GM23338 (cell line): Measurements from ENCODE around the gene GSDME. TPM values are rescaled to one million over a fixed set of nuclear protein-coding genes. Genes with fewer than 3 reads are reported as not detected.

ENCODE experiments used
- ATAC-seq: fragments of 200-7000 bp; cut with Tn5 transposase; 3 replicates; pipeline ENCODE4 v1.9.1; 2020
- DNase-seq: peaks from one replicate; pipeline ENCODE4 v3.0.0-alpha.2; 2015; ENCODE audit warnings: low spot score
- H2AFZ ChIP-seq: fragments of 200-600 bp; sonication (generic); 2 replicates; pipeline ENCODE4 v1.8.0; 2016; ENCODE audit warnings: antibody characterized with exemption, mild to moderate bottlenecking, moderate library complexity
- H3F3A ChIP-seq: fragments of 200-600 bp; sonication (generic); replicated peaks from 2 replicates; pipeline ENCODE4 v1.8.0; 2017; ENCODE audit warnings: antibody characterized with exemption, mixed run types, low read depth
- H3K27ac ChIP-seq: fragments of 200-600 bp; sonication (generic); 2 replicates; pipeline ENCODE4 v1.6.1; 2016; ENCODE audit warnings: low read depth
- H3K27me3 ChIP-seq: fragments of 200-600 bp; sonication (generic); 2 replicates; pipeline ENCODE4 v1.8.0; 2016; ENCODE audit warnings: mild to moderate bottlenecking, mixed run types, moderate library complexity; ENCODE audit not compliant: insufficient read depth
- H3K36me3 ChIP-seq: fragments of 200-600 bp; sonication (generic); 2 replicates; pipeline ENCODE4 v1.8.0; 2016; ENCODE audit warnings: mild to moderate bottlenecking; ENCODE audit not compliant: insufficient read depth
- H3K4me1 ChIP-seq: fragments of 200-600 bp; sonication (generic); 2 replicates; pipeline ENCODE4 v1.8.0; 2016; ENCODE audit warnings: mild to moderate bottlenecking, moderate library complexity; ENCODE audit not compliant: insufficient read depth
- H3K4me2 ChIP-seq: fragments of 200-600 bp; sonication (generic); 2 replicates; pipeline ENCODE4 v1.7.1; 2017; ENCODE audit warnings: mixed run types
- H3K4me3 ChIP-seq: fragments of 200-600 bp; sonication (generic); 2 replicates; pipeline ENCODE4 v1.6.1; 2016; ENCODE audit warnings: mixed run types
- H3K79me2 ChIP-seq: fragments of 200-600 bp; sonication (generic); replicated peaks from 2 replicates; pipeline ENCODE4 v1.8.0; 2017; ENCODE audit warnings: mild to moderate bottlenecking; ENCODE audit not compliant: insufficient read depth
- H3K9me2 ChIP-seq: fragments of 200-600 bp; sonication (generic); 2 replicates; pipeline ENCODE4 v1.8.0; 2017; ENCODE audit not compliant: insufficient read depth
- H4K20me1 ChIP-seq: fragments of 200-600 bp; sonication (generic); replicated peaks from 2 replicates; pipeline ENCODE4 v1.8.0; 2017; ENCODE audit warnings: mild to moderate bottlenecking; ENCODE audit not compliant: insufficient read depth
- H3K27ac Mint-ChIP-seq: 2 replicates; pipeline ENCODE4 v1.8.0; 2020; ENCODE audit warnings: inconsistent platforms, mild to moderate bottlenecking, moderate library complexity, mixed read lengths
- H3K27me3 Mint-ChIP-seq: 3 replicates; pipeline ENCODE4 v1.8.0; 2022; ENCODE audit warnings: low read depth, mild to moderate bottlenecking, moderate library complexity, mixed read lengths, inconsistent platforms; ENCODE audit not compliant: insufficient read depth, poor library complexity
- H3K36me3 Mint-ChIP-seq: 3 replicates; pipeline ENCODE4 v1.8.0; 2021; ENCODE audit warnings: low read depth, mild to moderate bottlenecking, inconsistent platforms, moderate library complexity, mixed read lengths
- H3K4me1 Mint-ChIP-seq: 3 replicates; pipeline ENCODE4 v1.8.0; 2020; ENCODE audit warnings: mild to moderate bottlenecking, inconsistent platforms, mixed read lengths
- H3K4me3 Mint-ChIP-seq: 3 replicates; pipeline ENCODE4 v1.8.0; 2021; ENCODE audit warnings: moderate library complexity, mild to moderate bottlenecking, inconsistent platforms, mixed read lengths
- H3K9me3 Mint-ChIP-seq: 3 replicates; pipeline ENCODE4 v1.8.0; 2020; ENCODE audit warnings: moderate library complexity, mild to moderate bottlenecking, inconsistent platforms, mixed read lengths
- CREB1 ChIP-seq: fragments of 250-450 bp; sonication (Bioruptor Pico); IDR thresholded peaks from 2 replicates; pipeline ENCODE4 v1.5.0; 2020; ENCODE audit warnings: low read depth, mild to moderate bottlenecking, moderate library complexity
- CTCF ChIP-seq, 2 experiments: fragments of 200-600 bp in 1 of 2; sonication (generic) in 1 of 2; conservative IDR thresholded peaks; 2 replicates each; pipeline versions ENCODE4 v1.5.1 to v1.6.1; 2016 to 2017; ENCODE audit warnings: antibody characterized with exemption in 2 of 2, low read depth in 2 of 2, mild to moderate bottlenecking in 2 of 2, moderate library complexity in 1 of 2
- EZH2 ChIP-seq: fragments of 200-600 bp; sonication (generic); IDR thresholded peaks from one replicate; pipeline ENCODE4 v1.8.0; 2017; ENCODE audit warnings: antibody characterized with exemption, mild to moderate bottlenecking, low read depth; ENCODE audit not compliant: unreplicated experiment
- JUNB ChIP-seq: IDR thresholded peaks from one replicate; pipeline ENCODE4 v1.6.1; 2016; ENCODE audit warnings: antibody characterized with exemption; ENCODE audit not compliant: unreplicated experiment
- NANOG ChIP-seq: IDR thresholded peaks from 2 replicates; pipeline ENCODE4 v1.6.1; 2016; ENCODE audit warnings: antibody characterized with exemption, borderline replicate concordance
- POLR2AphosphoS5 ChIP-seq: IDR thresholded peaks from 2 replicates; pipeline ENCODE4 v1.6.1; 2016; ENCODE audit warnings: antibody characterized with exemption, low read depth
- ZNF331 ChIP-seq: fragments of 250-450 bp; sonication (Bioruptor Pico); IDR thresholded peaks from 2 replicates; pipeline ENCODE4 v1.5.0; 2020; ENCODE audit warnings: low read depth, mild to moderate bottlenecking, moderate library complexity
- ZNF462 ChIP-seq: fragments of 250-450 bp; sonication (Bioruptor Pico); IDR thresholded peaks from 2 replicates; pipeline ENCODE4 v1.5.0; 2020; ENCODE audit warnings: mild to moderate bottlenecking, moderate library complexity
- polyA plus RNA-seq: library from polyadenylated mRNA; unstranded; fragments of >200 nt; fragmentation: Nextera tagmentation; extraction: Ambion mirVana; gene quantifications from 2 replicates; pipeline ENCODE4 v1.2.1, GENCODE V29; 2016
- total RNA-seq: library from RNA; depleted of rRNA; stranded (reverse); fragments of >200 nt; shearing (Covaris generic); gene quantifications from 2 replicates; pipeline ENCODE4 v1.2.3, GENCODE V29; 2014

GSDME gene
- total and polyA plus RNA-seq, 2 experiments from 2014 or later = 8.3 to 8.5 TPM

- Histone ChIP-seq H3K4me1 (peaks cover 41% of the 10 kb centered on the region), H3K4me2 (no peak overlapping the region), H3K27ac (no peak overlapping the region), H3K4me3 (no peak overlapping the region), H3K27me3 (no peaks in the 10 kb centered on the region), H3K36me3 (no peaks in the 10 kb centered on the region), H2AFZ (no peak overlapping the region), H4K20me1 (no peaks in the 10 kb centered on the region), H3K79me2 (no peaks in the 10 kb centered on the region), H3K9me2 (no peaks in the 10 kb centered on the region), H3F3A (peaks cover 27% of the 10 kb centered on the region)
- Mint-ChIP-seq H3K27ac (no peak overlapping the region), H3K4me1 (peaks cover 52% of the 10 kb centered on the region), H3K27me3 (peaks cover 16% of the 10 kb centered on the region), H3K4me3 (no peak overlapping the region), H3K9me3 (peaks cover 7% of the 10 kb centered on the region), H3K36me3 (peaks cover 6% of the 10 kb centered on the region)
- TF ChIP-seq ZNF331 (CRISPR knock-in tag) (no peak), CTCF (conservative IDR thresholded peaks at IDR 0.05; ENCODE audit: low read depth in 2 of 2) (peak in 1 of 2 experiments; percentile 29; a peak in 1 of 4 replicates)
- peak; percentile 50 for DNase-seq
- no peak for ATAC-seq
These were observed 35.7 kb downstream of the GSDME start for GRCh38 chr7:24721481-24722001.

- DNase-seq (no peak), ATAC-seq (no peak)
- H3K27me3 Mint-ChIP-seq = peaks cover 9% of the 10 kb centered on the region
- H3K27ac Mint-ChIP-seq = no peak overlapping the region
- Histone ChIP-seq H3K4me2 (no peak overlapping the region), H3K4me1 (peaks cover 35% of the 10 kb centered on the region), H3K4me3 (no peak overlapping the region), H3K27me3 (no peaks in the 10 kb centered on the region), H3K9me2 (no peaks in the 10 kb centered on the region), H3K27ac (no peak overlapping the region), H3K36me3 (no peaks in the 10 kb centered on the region), H3K79me2 (no peaks in the 10 kb centered on the region), H2AFZ (no peak overlapping the region), H4K20me1 (no peaks in the 10 kb centered on the region; the same call in 1 of the 2 replicates), H3F3A (peaks cover 23% of the 10 kb centered on the region)
- peaks cover 6% of the 10 kb centered on the region for H3K36me3 Mint-ChIP-seq
- peaks cover 40% of the 10 kb centered on the region for H3K4me1 Mint-ChIP-seq
- TF ChIP-seq EZH2 (no peak), JUNB (no peak)
- peaks cover 3% of the 10 kb centered on the region; the same call in 2 of the 3 replicates for H3K9me3 Mint-ChIP-seq
- no peak overlapping the region for H3K4me3 Mint-ChIP-seq
These were observed 37.0 kb downstream of the GSDME start for GRCh38 chr7:24720283-24720682.

GRCh38 chr7:24718977-24719491 is 38.2 kb downstream of the GSDME start:
- no peak overlapping the region for H3K27ac Mint-ChIP-seq
- Histone ChIP-seq H2AFZ (no peak overlapping the region), H3K27ac (no peak overlapping the region), H3K4me1 (peaks cover 23% of the 10 kb centered on the region), H3K9me2 (no peaks in the 10 kb centered on the region), H3K27me3 (no peaks in the 10 kb centered on the region), H4K20me1 (no peaks in the 10 kb centered on the region; the same call in 1 of the 2 replicates), H3K36me3 (no peaks in the 10 kb centered on the region), H3K4me3 (no peak overlapping the region), H3K79me2 (no peaks in the 10 kb centered on the region), H3K4me2 (no peak overlapping the region), H3F3A (0 out of 2 replicates have a peak, but pooled peaks cover 12% of the 10 kb centered on the region)
- peaks cover 2% of the 10 kb centered on the region; the same call in 1 of the 3 replicates for H3K36me3 Mint-ChIP-seq
- H3K4me3 Mint-ChIP-seq = no peak overlapping the region
- DNase-seq (no peak), ATAC-seq (no peak)
- peaks cover 11% of the 10 kb centered on the region for H3K27me3 Mint-ChIP-seq
- no peaks in the 10 kb centered on the region; the same call in 2 of the 3 replicates for H3K9me3 Mint-ChIP-seq
- H3K4me1 Mint-ChIP-seq = peaks cover 28% of the 10 kb centered on the region
- no peak for TF ChIP-seq ZNF331 (CRISPR knock-in tag)
- no peak for TF ChIP-seq ZNF462
- no peak for TF ChIP-seq CREB1 (CRISPR knock-in tag)
- no peak for TF ChIP-seq EZH2
- no peak for TF ChIP-seq POLR2AphosphoS5
- no peak for TF ChIP-seq NANOG
